ENCODE data around the gene THUMPD2.
"Not testable (repeated sequence)": the region's sequence is repeated elsewhere in the genome, so short reads cannot be mapped to it uniquely, and the experiment has no call there.

GRCh38 chr2:39728085-39728484, 51.0 kb downstream of the THUMPD2 start:
- not testable (repeated sequence) for TF ChIP-seq CTCF, POLR2A (IDR thresholded peaks at IDR 0.05)

All from ovary (tissue), 3 donors.